HT1080 (cell line): Measurements from ENCODE around the gene ALG13. TPM values are rescaled to one million over a fixed set of nuclear protein-coding genes. Genes with fewer than 3 reads are reported as not detected.
"Not testable (repeated sequence)": the region's sequence is repeated elsewhere in the genome, so short reads cannot be mapped to it uniquely, and the experiment has no call there.

Source experiments
- DNase-seq: peaks from one replicate; pipeline ENCODE4 v3.0.0-alpha.2; 2015; ENCODE audit warnings: low read depth
- small RNA-seq: library from RNA; depleted of rRNA; stranded (forward); fragments of <200 nt; gene quantifications from one replicate; pipeline ENCODE3, GENCODE V24; 2014
- total RNA-seq: library from RNA; depleted of rRNA; stranded (reverse); fragments of >200 nt; shearing (Covaris generic); gene quantifications from 2 replicates; pipeline ENCODE4 v1.2.3, GENCODE V29; 2014; rRNA removed

ALG13 gene
- total RNA-seq, 1 experiment from 2014 or later: 57.1 TPM

- DNase-seq: no peak
Observed at GRCh38 chrX:111756486-111756885, 75.5 kb downstream of the ALG13 start.

GRCh38 chrX:111759686-111760085 lies 78.7 kb downstream of the ALG13 start:
- no peak for DNase-seq

GRCh38 chrX:111761578-111762135 lies 80.7 kb downstream of the ALG13 start:
- DNase-seq: no peak

- no peak for DNase-seq
Observed at GRCh38 chrX:111778591-111778990, 97.6 kb downstream of the ALG13 start.

GRCh38 chrX:111779582-111779981 lies 98.6 kb downstream of the ALG13 start:
- DNase-seq: no peak

GRCh38 chrX:111784667-111785066 lies 103.7 kb downstream of the ALG13 start:
- no peak for DNase-seq

GRCh38 chrX:111790054-111790453 lies 109.1 kb downstream of the ALG13 start:
- not testable (repeated sequence) for DNase-seq

Small RNA genes lying within 50 kb of the gene (small RNA-seq; reads per million reads assigned to genes)
- gene RNA5SP512: not detected

Other genes starting within 250 kb of the ALG13 start
- gene SERTM2, start 169.5 kb upstream of the ALG13 start, total RNA-seq: 0.20 TPM in 1 of 2 replicates, not detected in the other
- 0.11 TPM in 1 of 2 replicates, not detected in the other for gene TRPC5OS, start 195.0 kb downstream of the ALG13 start, total RNA-seq